ENCODE data around the gene MAT1A. TPM values are rescaled to one million over a fixed set of nuclear protein-coding genes. Genes with fewer than 3 reads are reported as not detected.

MAT1A gene
- total and polyA plus RNA-seq, 2 of the 13 experiments (the other 11 are each of a cell fraction or from before 2014, with no cell fraction given): 57.1 to 76.9 TPM

- 0 out of 2 replicates have a peak, but pooled peaks have one; percentile 29 for TF ChIP-seq ZNF816 (CRISPR knock-in tag; IDR thresholded peaks at IDR 0.05; ENCODE audit: borderline replicate concordance)
- TF ChIP-seq CBFB (CRISPR knock-in tag; IDR thresholded peaks at IDR 0.05): no peak
- TF ChIP-seq GATAD2A (CRISPR knock-in tag; IDR thresholded peaks at IDR 0.05): peak; percentile 56
- no peak for TF ChIP-seq FOXP1 (IDR thresholded peaks at IDR 0.05)
- TF ChIP-seq FOXP1 (CRISPR knock-in tag; IDR thresholded peaks at IDR 0.05): peak; percentile 58; the same call in 1 of the 2 replicates
- 0 out of 2 replicates have a peak, but pooled peaks have one; percentile 26 for TF ChIP-seq AHDC1 (CRISPR knock-in tag; IDR thresholded peaks at IDR 0.05; ENCODE audit: borderline replicate concordance)
Observed at GRCh38 chr10:80322158-80322557, 32.7 kb upstream of the MAT1A start (continued).

- Histone ChIP-seq H3K27me3 (ENCODE audit: control insufficient read depth in 1 of 2, insufficient read depth in 2 of 2, low read length in 2 of 2) (no peaks in the 10 kb centered on the region), H3K4me2 (ENCODE audit: low read depth, low read length) (no peak overlapping the region), H3K4me3 (replicated peaks in 1 of 3; ENCODE audit: insufficient read depth in 1 of 3, low read depth in 2 of 3, low read length in 3 of 3) (no peak overlapping the region), H3K4me1 (ENCODE audit: insufficient read depth, low read length) (peaks cover 56% of the 10 kb centered on the region), H4K20me1 (ENCODE audit: insufficient read depth, low read length) (no peaks in the 10 kb centered on the region), H3K79me2 (ENCODE audit: insufficient read depth, low read length) (no peaks in the 10 kb centered on the region), H3K36me3 (replicated peaks in 1 of 2; ENCODE audit: control insufficient read depth in 1 of 2, insufficient read depth in 2 of 2, low read length in 2 of 2) (no peaks in the 10 kb centered on the region), H3K27ac (ENCODE audit: extremely low read length, insufficient read depth, low read length) (no peak overlapping the region), H3K9me3 (ENCODE audit: low read length) (no peaks in the 10 kb centered on the region), H2AFZ (ENCODE audit: low read length) (no peak overlapping the region), H3K9ac (ENCODE audit: insufficient read depth, low read depth, low read length) (no peak overlapping the region)
- WGBS (ENCODE audit: low lambda C conversion rate): 74% methylated on average over 5 of the region's 5 CpGs
- BruUV-seq (replicated peaks): no TSS peak
- ATAC-seq (no peak), DNase-seq (ENCODE audit: low spot score) (no peak), FAIRE-seq (no peak)
- CTCF ChIA-PET (ENCODE audit: low intra/inter-chr PET ratio, low total read pairs): no interaction called here
- intact Hi-C loops (cut with micrococcal nuclease; ENCODE audit: unreplicated experiment) (loop anchor here (5.0 kb wide), 1 partner anchor 59 kb away; no protein-coding TSS in a partner anchor), in situ Hi-C loops (cut with HindIII; ENCODE audit: extremely low pct_ligation_motif_present, low pct_unique_long_range_greater_than_20kb) (no loop called here)
- POLR2A ChIA-PET: no interaction called here
- TF ChIP-seq ZNF674 (CRISPR knock-in tag; IDR thresholded peaks at IDR 0.05; ENCODE audit: low read depth): no peak
- TF ChIP-seq, protein P1, sequence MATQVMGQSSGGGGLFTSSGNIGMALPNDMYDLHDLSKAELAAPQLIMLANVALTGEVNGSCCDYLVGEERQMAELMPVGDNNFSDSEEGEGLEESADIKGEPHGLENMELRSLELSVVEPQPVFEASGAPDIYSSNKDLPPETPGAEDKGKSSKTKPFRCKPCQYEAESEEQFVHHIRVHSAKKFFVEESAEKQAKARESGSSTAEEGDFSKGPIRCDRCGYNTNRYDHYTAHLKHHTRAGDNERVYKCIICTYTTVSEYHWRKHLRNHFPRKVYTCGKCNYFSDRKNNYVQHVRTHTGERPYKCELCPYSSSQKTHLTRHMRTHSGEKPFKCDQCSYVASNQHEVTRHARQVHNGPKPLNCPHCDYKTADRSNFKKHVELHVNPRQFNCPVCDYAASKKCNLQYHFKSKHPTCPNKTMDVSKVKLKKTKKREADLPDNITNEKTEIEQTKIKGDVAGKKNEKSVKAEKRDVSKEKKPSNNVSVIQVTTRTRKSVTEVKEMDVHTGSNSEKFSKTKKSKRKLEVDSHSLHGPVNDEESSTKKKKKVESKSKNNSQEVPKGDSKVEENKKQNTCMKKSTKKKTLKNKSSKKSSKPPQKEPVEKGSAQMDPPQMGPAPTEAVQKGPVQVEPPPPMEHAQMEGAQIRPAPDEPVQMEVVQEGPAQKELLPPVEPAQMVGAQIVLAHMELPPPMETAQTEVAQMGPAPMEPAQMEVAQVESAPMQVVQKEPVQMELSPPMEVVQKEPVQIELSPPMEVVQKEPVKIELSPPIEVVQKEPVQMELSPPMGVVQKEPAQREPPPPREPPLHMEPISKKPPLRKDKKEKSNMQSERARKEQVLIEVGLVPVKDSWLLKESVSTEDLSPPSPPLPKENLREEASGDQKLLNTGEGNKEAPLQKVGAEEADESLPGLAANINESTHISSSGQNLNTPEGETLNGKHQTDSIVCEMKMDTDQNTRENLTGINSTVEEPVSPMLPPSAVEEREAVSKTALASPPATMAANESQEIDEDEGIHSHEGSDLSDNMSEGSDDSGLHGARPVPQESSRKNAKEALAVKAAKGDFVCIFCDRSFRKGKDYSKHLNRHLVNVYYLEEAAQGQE (IDR thresholded peaks at IDR 0.05; ENCODE audit: borderline replicate concordance in 1 of 2, low read depth in 1 of 2, low read length in 2 of 2): no peak
- TF ChIP-seq ZSCAN12 (CRISPR knock-in tag; IDR thresholded peaks at IDR 0.05): no peak
- no peak for TF ChIP-seq TMF1 (CRISPR knock-in tag; IDR thresholded peaks at IDR 0.05; ENCODE audit: low read depth)
- no peak for TF ChIP-seq SOX5 (CRISPR knock-in tag; IDR thresholded peaks at IDR 0.05; ENCODE audit: borderline replicate concordance)
- no peak for TF ChIP-seq GMEB1 (CRISPR knock-in tag; IDR thresholded peaks at IDR 0.05; ENCODE audit: borderline replicate concordance)
- TF ChIP-seq RELA (CRISPR knock-in tag; IDR thresholded peaks at IDR 0.05): no peak
Observed at GRCh38 chr10:80321183-80321582, 31.7 kb upstream of the MAT1A start.

All from HepG2 (cell line).